ENCODE measurements around the gene NTRK2.

NTRK2 gene

DNA sequence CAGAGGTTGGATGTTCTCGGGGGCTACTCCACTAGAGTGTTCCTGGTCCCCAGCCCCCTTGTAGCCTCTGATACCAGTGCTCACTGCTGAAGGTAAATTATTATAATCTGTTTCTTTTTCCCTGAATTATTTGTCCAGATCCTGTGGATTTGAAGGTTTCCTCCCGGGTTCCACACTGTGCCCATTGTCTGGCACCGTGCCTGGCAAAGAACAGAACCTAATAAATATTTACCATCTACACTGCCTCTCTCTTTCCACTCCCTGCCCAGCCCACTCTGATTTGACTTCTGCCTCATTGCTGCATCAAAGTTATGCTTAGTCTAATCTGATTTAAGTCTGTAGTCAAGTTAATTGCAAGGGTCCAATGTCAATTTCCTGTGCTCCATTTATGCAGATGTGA lies 322.9 kb downstream of the NTRK2 start:
- POLR2A ChIA-PET: no interaction called here
- DNase-seq (ENCODE audit: extremely low spot score): no peak
- TF ChIP-seq, protein P1, sequence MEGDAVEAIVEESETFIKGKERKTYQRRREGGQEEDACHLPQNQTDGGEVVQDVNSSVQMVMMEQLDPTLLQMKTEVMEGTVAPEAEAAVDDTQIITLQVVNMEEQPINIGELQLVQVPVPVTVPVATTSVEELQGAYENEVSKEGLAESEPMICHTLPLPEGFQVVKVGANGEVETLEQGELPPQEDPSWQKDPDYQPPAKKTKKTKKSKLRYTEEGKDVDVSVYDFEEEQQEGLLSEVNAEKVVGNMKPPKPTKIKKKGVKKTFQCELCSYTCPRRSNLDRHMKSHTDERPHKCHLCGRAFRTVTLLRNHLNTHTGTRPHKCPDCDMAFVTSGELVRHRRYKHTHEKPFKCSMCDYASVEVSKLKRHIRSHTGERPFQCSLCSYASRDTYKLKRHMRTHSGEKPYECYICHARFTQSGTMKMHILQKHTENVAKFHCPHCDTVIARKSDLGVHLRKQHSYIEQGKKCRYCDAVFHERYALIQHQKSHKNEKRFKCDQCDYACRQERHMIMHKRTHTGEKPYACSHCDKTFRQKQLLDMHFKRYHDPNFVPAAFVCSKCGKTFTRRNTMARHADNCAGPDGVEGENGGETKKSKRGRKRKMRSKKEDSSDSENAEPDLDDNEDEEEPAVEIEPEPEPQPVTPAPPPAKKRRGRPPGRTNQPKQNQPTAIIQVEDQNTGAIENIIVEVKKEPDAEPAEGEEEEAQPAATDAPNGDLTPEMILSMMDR (IDR thresholded peaks at IDR 0.05; ENCODE audit: control extremely low read depth, extremely low read depth, low read depth, missing control alignments): no peak
- CTCF ChIA-PET: no interaction called here

DNA sequence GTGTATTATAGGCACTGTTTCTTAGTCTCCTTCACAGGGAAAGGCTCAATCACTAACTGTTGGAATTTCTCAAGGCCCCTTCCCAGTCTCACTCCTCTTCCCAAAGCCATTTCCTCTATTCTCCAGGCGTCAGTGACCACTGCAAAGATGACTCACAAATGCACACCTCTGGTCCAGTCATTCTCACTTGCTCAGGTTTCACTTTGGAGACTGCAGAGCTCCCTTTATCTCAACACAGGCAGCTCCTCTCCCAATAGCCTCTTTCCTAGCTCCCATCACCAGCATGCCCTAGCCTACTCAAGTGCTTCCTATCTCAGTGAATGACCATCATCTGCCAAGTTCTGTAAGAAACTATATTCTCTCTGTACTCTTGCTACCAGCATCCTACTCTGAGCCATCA lies 323.6 kb downstream of the NTRK2 start:
- TF ChIP-seq, protein P1 (IDR thresholded peaks at IDR 0.05; ENCODE audit: control extremely low read depth, extremely low read depth, low read depth, missing control alignments): no peak
- no peak for DNase-seq (ENCODE audit: extremely low spot score)
- ChIA-PET POLR2A (no interaction called here), CTCF (no interaction called here)

DNA sequence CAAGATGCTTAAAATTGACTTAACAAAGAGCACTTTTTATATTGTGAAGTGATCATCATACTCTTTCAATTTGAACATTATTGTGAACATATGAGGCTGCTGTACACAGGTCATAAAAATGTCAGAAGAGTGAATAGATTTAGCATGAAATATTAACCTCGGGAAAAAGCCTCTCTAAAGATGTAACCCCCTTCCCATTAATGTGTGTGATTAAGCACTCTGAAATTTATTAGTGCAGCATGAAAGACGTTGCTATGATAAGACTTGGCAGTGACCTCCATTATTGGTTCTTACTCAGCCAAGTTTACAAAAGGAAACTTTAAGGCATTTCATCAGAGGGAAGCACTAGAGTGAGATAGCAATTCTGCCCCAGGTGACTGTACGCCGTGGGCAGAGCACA lies 326.5 kb downstream of the NTRK2 start:
- ChIA-PET CTCF (interaction anchor here (0.8 to 3.7 kb wide), 7 partner anchors 9 to 266 kb away, joined by 3 to 37 read pairs (median 4); no protein-coding TSS in a partner anchor), POLR2A (no interaction called here)
- no peak for DNase-seq (ENCODE audit: extremely low spot score)
- TF ChIP-seq, protein P1 (IDR thresholded peaks at IDR 0.05; ENCODE audit: control extremely low read depth, extremely low read depth, low read depth, missing control alignments): no peak

DNA sequence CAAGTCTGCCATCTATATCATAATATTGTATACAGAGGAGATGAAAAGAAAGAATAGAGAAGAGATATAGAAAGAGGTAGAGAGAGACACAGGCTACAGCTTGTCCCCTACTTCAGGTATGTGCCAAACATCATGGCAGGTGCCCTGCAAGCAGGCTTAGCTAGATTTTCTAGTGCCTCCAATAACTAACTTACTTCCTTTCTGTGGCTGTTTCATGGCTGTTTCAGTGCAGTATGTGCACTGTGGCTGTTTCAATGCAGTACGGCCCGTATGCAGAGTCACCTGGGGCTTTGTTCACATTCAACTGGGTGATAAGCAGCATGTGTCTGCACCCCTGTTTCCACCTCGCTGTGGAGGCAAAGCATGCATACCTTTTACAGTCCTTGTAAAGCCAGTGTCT lies 327.2 kb downstream of the NTRK2 start:
- DNase-seq (ENCODE audit: extremely low spot score): no peak
- ChIA-PET POLR2A (no interaction called here), CTCF (interaction anchor here (0.8 to 3.7 kb wide), 11 partner anchors 8 to 265 kb away, joined by 3 to 37 read pairs (median 4); no protein-coding TSS in a partner anchor)
- TF ChIP-seq, protein P1 (IDR thresholded peaks at IDR 0.05; ENCODE audit: control extremely low read depth, extremely low read depth, low read depth, missing control alignments): no peak

DNA sequence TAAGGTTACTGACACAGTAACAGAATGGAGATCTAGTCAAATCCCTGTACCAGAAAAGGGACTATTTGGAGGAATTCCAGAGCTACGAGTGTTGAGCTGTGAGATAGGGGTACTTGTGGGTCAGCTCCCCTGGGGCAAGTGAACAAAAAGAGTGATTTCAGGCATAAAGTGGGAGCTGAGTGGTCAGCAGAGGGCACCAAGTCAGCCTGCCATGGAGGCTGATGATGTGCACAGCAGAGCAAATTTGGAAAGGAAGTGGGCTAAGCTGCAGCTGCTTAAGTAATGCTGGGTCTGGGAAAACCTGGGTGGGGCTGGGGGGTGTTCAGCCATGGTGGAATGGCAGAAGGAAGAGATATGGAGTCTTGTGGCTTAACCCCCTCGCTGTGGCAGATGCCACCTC lies 327.9 kb downstream of the NTRK2 start:
- TF ChIP-seq, protein P1 (IDR thresholded peaks at IDR 0.05; ENCODE audit: control extremely low read depth, extremely low read depth, low read depth, missing control alignments): peak; percentile 35
- ChIA-PET POLR2A (no interaction called here), CTCF (interaction anchor here (0.7 to 3.7 kb wide), 12 partner anchors 9 to 264 kb away, joined by 3 to 37 read pairs (median 4); no protein-coding TSS in a partner anchor)
- no peak for DNase-seq (ENCODE audit: extremely low spot score)

DNA sequence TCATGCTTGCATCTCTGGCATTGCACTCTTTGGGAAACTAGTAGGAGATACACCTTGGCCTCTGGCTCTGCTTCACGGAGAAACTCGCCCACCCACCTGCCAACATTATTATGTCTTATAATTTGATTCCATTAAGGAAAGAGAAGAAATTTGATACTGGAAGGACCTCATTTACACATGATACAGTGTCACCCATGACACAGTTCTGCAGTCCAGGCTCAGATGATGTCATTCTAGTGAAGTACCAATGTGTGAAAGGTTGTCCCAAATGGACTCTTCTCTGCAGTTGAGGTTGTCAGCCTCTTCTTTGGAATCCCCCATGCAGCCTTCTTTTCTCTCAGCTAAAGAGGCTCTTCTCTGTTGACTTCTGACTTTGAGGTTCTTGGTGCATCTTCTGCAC lies 329.1 kb downstream of the NTRK2 start:
- ChIA-PET CTCF (interaction anchor here (1.2 to 3.7 kb wide), 6 partner anchors 8 to 145 kb away, joined by 3 to 37 read pairs (median 12); no protein-coding TSS in a partner anchor), POLR2A (no interaction called here)
- no peak for DNase-seq (ENCODE audit: extremely low spot score)
- TF ChIP-seq, protein P1 (IDR thresholded peaks at IDR 0.05; ENCODE audit: control extremely low read depth, extremely low read depth, low read depth, missing control alignments): no peak

Data from GM10248 (cell line).